ENCODE results near the gene VWA5B1.

VWA5B1 gene

DNA sequence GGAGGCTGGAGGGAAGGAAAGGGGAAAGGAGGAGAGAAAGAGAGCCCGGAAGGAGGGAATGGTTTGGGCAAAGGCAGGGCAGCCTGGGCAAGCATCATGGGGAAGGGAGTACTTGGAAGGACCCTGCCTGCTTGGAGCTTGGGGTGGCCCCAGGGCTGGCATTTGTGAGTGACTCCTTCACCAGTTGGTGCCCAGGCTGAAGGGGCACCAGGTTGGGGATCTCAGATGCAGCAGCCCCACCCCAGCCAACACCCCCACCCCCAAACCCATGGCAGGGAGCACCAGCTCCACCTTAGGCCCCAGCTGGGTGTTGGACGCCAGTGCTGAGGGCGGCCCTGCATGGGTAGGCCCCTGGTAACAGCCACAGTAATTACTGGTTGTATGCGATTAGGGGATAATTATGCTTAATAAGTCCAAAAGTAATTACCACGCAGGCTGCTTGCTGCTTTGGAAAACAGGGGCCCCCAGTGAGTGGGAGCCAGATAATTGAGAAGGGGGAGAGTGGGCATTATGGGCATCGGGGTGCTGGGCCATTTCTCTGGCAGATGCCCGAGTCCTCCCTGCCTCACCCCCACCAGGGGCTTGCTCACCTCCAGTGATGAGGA lies 78.3 kb downstream of the VWA5B1 start:
- Histone ChIP-seq H3K4me1 (ENCODE audit: control insufficient read depth, insufficient read depth, low read length) (no peaks in the 10 kb centered on the region), H3K27me3 (ENCODE audit: control insufficient read depth, insufficient read depth, low read length) (peaks cover 99% of the 10 kb centered on the region), H3K36me3 (ENCODE audit: control insufficient read depth, insufficient read depth, low read length) (no peaks in the 10 kb centered on the region), H3K4me3 (ENCODE audit: low read depth, low read length) (no peak overlapping the region), H3K9me3 (ENCODE audit: control insufficient read depth, insufficient read depth, low read depth, low read length) (no peaks in the 10 kb centered on the region), H3K9ac (ENCODE audit: low read length) (no peak overlapping the region), H3K27ac (ENCODE audit: low read depth, low read length) (no peak overlapping the region)

DNA sequence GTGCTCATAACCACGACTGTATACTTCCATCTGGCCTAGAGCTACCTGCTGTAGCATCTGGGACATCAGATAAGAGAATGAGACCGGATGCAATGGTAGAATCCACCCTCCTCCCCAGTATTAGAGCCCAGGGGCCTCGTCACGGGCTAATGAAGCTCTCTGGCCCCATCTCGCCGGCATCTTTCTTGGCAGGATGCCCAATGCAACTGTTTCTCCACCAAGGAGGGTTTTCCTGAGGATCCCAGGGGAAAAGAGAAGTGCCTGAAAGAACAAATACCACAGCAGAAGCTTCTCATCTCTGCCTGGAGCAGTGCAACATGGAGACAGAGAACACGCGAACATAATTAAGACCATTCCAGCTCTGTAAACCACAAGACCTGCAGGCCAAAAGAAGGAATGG lies 80.0 kb downstream of the VWA5B1 start:
- H3K36me3 ChIP-seq (ENCODE audit: control insufficient read depth, insufficient read depth, low read length) = no peaks in the 10 kb centered on the region
- no peak overlapping the region for H3K27ac ChIP-seq (ENCODE audit: low read depth, low read length)
- no peak overlapping the region for H3K4me3 ChIP-seq (ENCODE audit: low read depth, low read length)
- H3K9me3 ChIP-seq (ENCODE audit: control insufficient read depth, insufficient read depth, low read depth, low read length) = no peaks in the 10 kb centered on the region
- H3K4me1 ChIP-seq (ENCODE audit: control insufficient read depth, insufficient read depth, low read length) = no peaks in the 10 kb centered on the region
- no peak overlapping the region for H3K9ac ChIP-seq (ENCODE audit: low read length)
- H3K27me3 ChIP-seq (ENCODE audit: control insufficient read depth, insufficient read depth, low read length) = peaks cover 99% of the 10 kb centered on the region

DNA sequence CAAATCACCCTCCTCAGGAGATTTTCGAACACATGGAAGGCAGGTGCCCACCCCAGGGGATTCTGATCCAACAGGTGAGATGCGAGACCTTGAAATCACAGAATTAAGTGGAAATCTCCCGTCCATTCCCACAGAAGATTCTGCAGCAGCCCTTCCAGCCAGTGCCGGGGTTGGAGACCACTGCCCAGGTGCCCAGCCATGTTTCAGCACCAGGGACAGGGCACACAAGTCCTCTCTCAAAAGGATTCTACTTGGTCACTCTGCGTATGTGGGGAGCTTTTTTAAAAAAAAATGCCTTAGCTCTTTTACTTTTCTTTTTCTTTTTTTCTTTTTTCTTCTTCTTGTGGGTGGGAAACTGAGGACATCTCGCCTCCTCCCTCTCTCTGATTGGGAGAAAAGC lies 80.7 kb downstream of the VWA5B1 start:
- H3K27me3 ChIP-seq (ENCODE audit: control insufficient read depth, insufficient read depth, low read length) = peaks cover 99% of the 10 kb centered on the region

DNA sequence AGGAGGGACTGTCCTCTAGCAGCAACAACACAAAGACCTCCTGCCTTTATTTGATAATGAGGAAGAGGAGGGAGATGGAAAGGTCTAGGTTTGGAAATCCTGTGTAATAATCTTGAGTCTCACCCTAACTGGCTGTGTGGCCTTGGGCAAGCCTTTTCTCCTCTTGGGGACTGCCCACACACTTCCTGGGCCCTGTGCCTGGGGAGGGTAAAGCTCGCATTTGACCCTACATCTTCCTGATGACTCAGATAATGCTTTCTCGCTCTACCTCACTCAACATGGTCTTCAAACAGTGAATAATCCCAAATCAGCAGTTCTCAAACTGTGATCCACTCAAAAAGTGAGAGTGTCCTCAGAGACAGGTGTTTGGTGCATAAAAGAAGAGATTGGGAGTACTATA lies 81.2 kb downstream of the VWA5B1 start:
- Histone ChIP-seq H3K27ac (ENCODE audit: low read depth, low read length) (no peak overlapping the region), H3K9ac (ENCODE audit: low read length) (no peak overlapping the region), H3K36me3 (ENCODE audit: control insufficient read depth, insufficient read depth, low read length) (no peaks in the 10 kb centered on the region), H3K27me3 (ENCODE audit: control insufficient read depth, insufficient read depth, low read length) (peaks cover 99% of the 10 kb centered on the region), H3K4me1 (ENCODE audit: control insufficient read depth, insufficient read depth, low read length) (no peaks in the 10 kb centered on the region), H3K9me3 (ENCODE audit: control insufficient read depth, insufficient read depth, low read depth, low read length) (no peaks in the 10 kb centered on the region), H3K4me3 (ENCODE audit: low read depth, low read length) (no peak overlapping the region)

More for the DNA sequence above, 80.7 kb downstream of the VWA5B1 start:
- no peaks in the 10 kb centered on the region for H3K4me1 ChIP-seq (ENCODE audit: control insufficient read depth, insufficient read depth, low read length)
- H3K9ac ChIP-seq (ENCODE audit: low read length) = no peak overlapping the region
- no peaks in the 10 kb centered on the region for H3K36me3 ChIP-seq (ENCODE audit: control insufficient read depth, insufficient read depth, low read length)
- no peak overlapping the region for H3K27ac ChIP-seq (ENCODE audit: low read depth, low read length)
- no peak overlapping the region for H3K4me3 ChIP-seq (ENCODE audit: low read depth, low read length)
- no peaks in the 10 kb centered on the region for H3K9me3 ChIP-seq (ENCODE audit: control insufficient read depth, insufficient read depth, low read depth, low read length)

DNA sequence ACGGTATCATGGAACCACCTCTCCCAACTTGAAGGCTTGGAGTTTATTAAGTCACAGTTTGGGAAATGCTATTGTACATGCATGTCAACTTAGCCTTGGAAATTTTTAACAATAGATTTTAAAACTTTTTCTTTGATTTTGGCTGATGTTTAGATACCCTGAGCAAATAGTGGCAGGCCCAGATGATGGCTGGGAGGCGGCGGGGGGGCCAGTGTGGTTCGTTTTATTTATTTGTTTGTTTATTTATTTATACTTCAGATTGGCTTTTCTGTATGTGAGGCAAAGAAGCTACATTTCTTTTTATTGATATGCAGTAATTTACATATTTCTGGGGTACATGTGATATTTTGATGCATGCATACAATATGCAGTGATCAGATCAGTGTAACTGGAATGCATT lies 82.0 kb downstream of the VWA5B1 start:
- Histone ChIP-seq H3K9ac (ENCODE audit: low read length) (no peak overlapping the region), H3K27me3 (ENCODE audit: control insufficient read depth, insufficient read depth, low read length) (peaks cover 98% of the 10 kb centered on the region), H3K9me3 (ENCODE audit: control insufficient read depth, insufficient read depth, low read depth, low read length) (no peaks in the 10 kb centered on the region), H3K4me1 (ENCODE audit: control insufficient read depth, insufficient read depth, low read length) (no peaks in the 10 kb centered on the region), H3K27ac (ENCODE audit: low read depth, low read length) (no peak overlapping the region), H3K4me3 (ENCODE audit: low read depth, low read length) (no peak overlapping the region), H3K36me3 (ENCODE audit: control insufficient read depth, insufficient read depth, low read length) (no peaks in the 10 kb centered on the region)

DNA sequence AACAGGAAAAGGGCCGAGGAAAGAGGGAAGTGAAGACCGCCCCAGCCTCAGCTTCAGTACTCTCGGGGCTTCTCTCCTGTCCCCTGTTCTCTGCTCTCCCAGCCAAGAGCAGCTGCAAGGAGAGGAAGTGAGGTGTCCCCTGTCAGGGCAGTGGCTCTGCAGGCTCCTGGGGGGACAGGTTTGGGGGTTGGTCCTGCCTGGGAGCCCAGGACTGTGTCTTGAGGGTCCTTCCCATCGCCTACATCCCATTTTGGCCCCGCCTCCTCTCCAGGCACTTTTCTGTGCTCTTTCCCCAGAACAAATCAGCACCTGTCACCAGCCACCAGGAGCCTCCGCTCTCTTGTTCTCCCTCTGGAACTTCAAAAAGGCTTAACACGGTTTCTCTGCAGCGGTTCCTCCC lies 82.6 kb downstream of the VWA5B1 start:
- no peaks in the 10 kb centered on the region for H3K36me3 ChIP-seq (ENCODE audit: control insufficient read depth, insufficient read depth, low read length)
- H3K9ac ChIP-seq (ENCODE audit: low read length) = no peak overlapping the region
- H3K27ac ChIP-seq (ENCODE audit: low read depth, low read length) = no peak overlapping the region
- no peaks in the 10 kb centered on the region for H3K9me3 ChIP-seq (ENCODE audit: control insufficient read depth, insufficient read depth, low read depth, low read length)
- no peaks in the 10 kb centered on the region for H3K4me1 ChIP-seq (ENCODE audit: control insufficient read depth, insufficient read depth, low read length)
- no peak overlapping the region for H3K4me3 ChIP-seq (ENCODE audit: low read depth, low read length)
- peaks cover 97% of the 10 kb centered on the region for H3K27me3 ChIP-seq (ENCODE audit: control insufficient read depth, insufficient read depth, low read length)

DNA sequence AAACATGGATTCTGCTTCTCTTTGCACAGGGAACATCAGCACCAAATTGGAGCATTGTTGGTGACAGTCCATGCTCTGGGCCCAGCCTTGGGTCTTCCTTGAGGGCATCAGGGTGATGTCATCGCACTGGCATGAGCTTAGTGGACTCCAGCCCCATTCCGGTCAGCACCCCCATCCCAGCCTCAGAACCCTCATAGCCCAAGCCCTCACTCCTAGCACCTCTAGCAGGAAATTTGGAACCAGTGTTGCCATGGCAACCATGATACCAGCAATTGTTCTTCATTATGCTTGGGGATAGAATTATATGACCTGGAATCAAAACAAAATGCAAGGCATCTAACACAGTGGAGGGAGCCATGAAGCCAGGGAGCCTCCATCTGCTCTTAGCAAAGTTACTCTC lies 83.1 kb downstream of the VWA5B1 start:
- no peak overlapping the region for H3K4me3 ChIP-seq (ENCODE audit: low read depth, low read length)
- no peaks in the 10 kb centered on the region for H3K36me3 ChIP-seq (ENCODE audit: control insufficient read depth, insufficient read depth, low read length)
- no peaks in the 10 kb centered on the region for H3K4me1 ChIP-seq (ENCODE audit: control insufficient read depth, insufficient read depth, low read length)
- peaks cover 97% of the 10 kb centered on the region for H3K27me3 ChIP-seq (ENCODE audit: control insufficient read depth, insufficient read depth, low read length)
- H3K27ac ChIP-seq (ENCODE audit: low read depth, low read length) = no peak overlapping the region
- no peak overlapping the region for H3K9ac ChIP-seq (ENCODE audit: low read length)
- H3K9me3 ChIP-seq (ENCODE audit: control insufficient read depth, insufficient read depth, low read depth, low read length) = no peaks in the 10 kb centered on the region

DNA sequence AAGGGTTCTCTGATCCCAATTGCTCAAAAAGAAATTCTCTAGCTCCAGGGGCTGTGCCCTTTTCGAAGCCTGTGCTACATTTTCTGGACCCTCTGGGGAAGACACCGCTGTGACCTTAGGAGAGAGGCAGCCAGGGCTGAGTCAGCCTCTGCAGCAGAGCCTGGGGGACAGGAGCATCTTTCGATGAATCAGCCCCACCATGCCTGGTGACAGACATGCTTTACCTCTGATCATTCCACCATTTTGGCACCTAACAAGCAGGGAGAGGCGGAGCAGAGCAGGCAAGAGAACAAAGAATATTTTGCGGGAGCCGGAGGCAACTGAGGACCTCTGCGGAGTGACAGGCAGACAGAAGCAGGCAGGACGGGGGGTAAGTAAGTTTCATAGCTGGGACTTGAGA lies 84.9 kb downstream of the VWA5B1 start:
- no peaks in the 10 kb centered on the region for H3K4me1 ChIP-seq (ENCODE audit: control insufficient read depth, insufficient read depth, low read length)
- H3K9ac ChIP-seq (ENCODE audit: low read length) = no peak overlapping the region
- peaks cover 95% of the 10 kb centered on the region for H3K27me3 ChIP-seq (ENCODE audit: control insufficient read depth, insufficient read depth, low read length)
- no peak overlapping the region for H3K27ac ChIP-seq (ENCODE audit: low read depth, low read length)
- H3K4me3 ChIP-seq (ENCODE audit: low read depth, low read length) = no peak overlapping the region
- H3K9me3 ChIP-seq (ENCODE audit: control insufficient read depth, insufficient read depth, low read depth, low read length) = no peaks in the 10 kb centered on the region
- H3K36me3 ChIP-seq (ENCODE audit: control insufficient read depth, insufficient read depth, low read length) = no peaks in the 10 kb centered on the region

DNA sequence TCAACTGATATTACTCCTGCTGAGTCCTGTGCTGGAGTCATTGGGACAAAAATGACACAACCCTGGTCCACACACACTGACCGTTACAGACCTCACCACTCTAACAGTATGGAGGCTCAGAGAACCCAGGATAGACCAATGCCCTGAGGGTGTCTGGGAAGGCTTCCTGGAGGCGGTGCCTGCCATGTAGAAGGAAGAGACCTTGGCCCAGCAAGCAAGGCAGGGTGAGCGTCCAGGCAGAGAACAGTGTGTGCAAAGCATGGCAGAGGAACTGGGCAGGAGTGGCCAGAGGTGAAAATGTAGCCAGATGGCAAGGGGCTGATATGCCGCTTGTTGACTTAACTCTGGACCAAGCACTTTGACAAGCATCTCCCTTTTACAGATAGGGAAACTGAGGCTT lies 85.5 kb downstream of the VWA5B1 start:
- Histone ChIP-seq H3K4me3 (ENCODE audit: low read depth, low read length) (no peak overlapping the region), H3K9me3 (ENCODE audit: control insufficient read depth, insufficient read depth, low read depth, low read length) (no peaks in the 10 kb centered on the region), H3K9ac (ENCODE audit: low read length) (no peak overlapping the region), H3K36me3 (ENCODE audit: control insufficient read depth, insufficient read depth, low read length) (no peaks in the 10 kb centered on the region), H3K4me1 (ENCODE audit: control insufficient read depth, insufficient read depth, low read length) (no peaks in the 10 kb centered on the region), H3K27ac (ENCODE audit: low read depth, low read length) (no peak overlapping the region), H3K27me3 (ENCODE audit: control insufficient read depth, insufficient read depth, low read length) (peaks cover 95% of the 10 kb centered on the region)

DNA sequence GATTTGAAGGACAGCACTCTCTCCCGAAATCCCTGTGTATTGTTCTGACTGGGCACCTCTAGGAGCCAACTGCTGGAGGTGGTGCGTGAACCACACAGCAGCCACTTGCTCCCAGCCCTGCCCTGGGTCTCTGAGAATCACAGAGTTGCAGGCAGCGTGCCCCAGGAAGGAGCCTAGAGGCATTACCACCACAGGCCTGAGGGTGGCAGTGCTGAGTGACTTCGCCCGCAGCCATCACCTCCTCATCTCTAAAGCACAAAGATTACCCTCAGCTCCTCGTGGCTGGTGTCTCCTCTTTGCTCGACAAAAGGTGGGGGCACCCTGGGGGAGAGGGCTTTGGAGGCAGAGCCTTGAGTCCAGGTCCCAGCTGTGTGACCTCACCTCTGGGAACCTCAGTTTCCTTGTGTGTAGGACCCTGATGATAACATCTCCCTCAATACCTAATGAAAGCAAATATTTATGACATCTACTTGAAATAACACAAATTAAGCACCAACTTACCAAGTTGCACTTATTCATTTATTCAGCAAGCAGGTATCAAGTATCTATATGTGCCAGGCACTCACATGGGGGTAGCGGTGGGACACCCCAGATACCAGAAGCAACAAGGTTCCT lies 86.3 kb downstream of the VWA5B1 start:
- Histone ChIP-seq H3K4me3 (ENCODE audit: low read depth, low read length) (no peak overlapping the region), H3K27ac (ENCODE audit: low read depth, low read length) (no peak overlapping the region), H3K4me1 (ENCODE audit: control insufficient read depth, insufficient read depth, low read length) (no peaks in the 10 kb centered on the region), H3K36me3 (ENCODE audit: control insufficient read depth, insufficient read depth, low read length) (no peaks in the 10 kb centered on the region), H3K9me3 (ENCODE audit: control insufficient read depth, insufficient read depth, low read depth, low read length) (no peaks in the 10 kb centered on the region), H3K27me3 (ENCODE audit: control insufficient read depth, insufficient read depth, low read length) (peaks cover 89% of the 10 kb centered on the region), H3K9ac (ENCODE audit: low read length) (no peak overlapping the region)

DNA sequence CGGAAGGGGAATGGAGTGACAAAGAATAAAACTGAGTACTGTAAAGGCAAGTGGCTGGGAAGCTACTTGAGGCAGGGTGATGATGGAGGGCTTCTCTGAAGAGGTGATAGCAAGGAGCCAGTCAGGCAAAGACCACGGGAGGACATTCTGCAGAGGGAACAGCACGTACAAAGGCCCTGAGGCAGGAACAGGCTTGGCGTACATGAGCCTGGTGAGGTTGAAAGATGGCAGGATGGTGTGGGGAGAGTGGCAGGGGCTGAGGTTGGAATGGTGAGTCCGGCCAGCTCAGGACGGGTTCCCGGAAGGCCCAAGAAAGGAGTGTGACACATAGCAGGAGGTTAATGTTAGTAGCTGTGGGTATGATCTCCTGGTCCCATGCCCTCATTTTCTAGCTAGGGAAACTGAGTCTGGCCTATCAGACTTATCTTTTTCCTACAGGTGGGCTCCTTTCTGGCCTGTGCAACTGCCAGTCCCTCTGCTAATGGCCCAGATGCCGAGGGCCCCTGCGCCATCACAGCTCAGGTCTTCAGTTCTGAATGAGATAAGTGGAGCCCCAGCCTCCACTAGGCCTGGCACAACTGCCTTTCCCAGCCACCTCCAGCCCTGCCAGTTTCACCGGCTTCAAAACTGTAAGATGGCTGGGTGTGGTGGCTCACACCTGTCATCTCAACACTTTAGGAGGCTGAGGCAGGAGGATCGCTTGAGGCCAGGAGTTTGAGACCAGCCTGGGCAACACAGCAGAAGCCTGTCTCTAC lies 87.0 kb downstream of the VWA5B1 start:
- H3K9ac ChIP-seq (ENCODE audit: low read length) = no peak overlapping the region
- H3K27me3 ChIP-seq (ENCODE audit: control insufficient read depth, insufficient read depth, low read length) = peaks cover 89% of the 10 kb centered on the region
- H3K4me1 ChIP-seq (ENCODE audit: control insufficient read depth, insufficient read depth, low read length) = no peaks in the 10 kb centered on the region
- H3K9me3 ChIP-seq (ENCODE audit: control insufficient read depth, insufficient read depth, low read depth, low read length) = no peaks in the 10 kb centered on the region
- no peaks in the 10 kb centered on the region for H3K36me3 ChIP-seq (ENCODE audit: control insufficient read depth, insufficient read depth, low read length)
- H3K4me3 ChIP-seq (ENCODE audit: low read depth, low read length) = no peak overlapping the region
- H3K27ac ChIP-seq (ENCODE audit: low read depth, low read length) = no peak overlapping the region

All from HUES6 (cell line).